ENCODE measurements around the gene ZBTB39. TPM values are rescaled to one million over a fixed set of nuclear protein-coding genes. Genes with fewer than 3 reads are reported as not detected.
"Not testable (repeated sequence)": the region's sequence is repeated elsewhere in the genome, so short reads cannot be mapped to it uniquely, and the experiment has no call there.

ZBTB39 gene
- total and polyA plus RNA-seq, 2 donors (not counting 1 experiment from before 2014, with no cell fraction given), result 5.4 to 13.9 TPM

DNA sequence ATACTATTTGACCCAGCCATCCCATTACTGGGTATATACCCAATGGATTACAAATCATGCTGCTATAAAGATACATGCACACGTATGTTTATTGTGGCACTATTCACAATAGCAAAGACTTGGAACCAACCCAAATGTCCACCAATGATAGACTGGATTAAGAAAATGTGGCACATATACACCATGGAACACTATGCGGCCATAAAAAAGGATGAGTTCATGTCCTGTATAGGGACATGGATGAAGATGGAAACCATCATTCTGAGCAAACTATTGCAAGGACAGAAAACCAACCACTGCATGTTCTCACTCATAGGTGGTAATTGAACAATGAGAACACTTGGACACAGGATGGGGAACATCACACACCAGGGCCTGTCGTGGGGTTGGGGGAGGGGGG, 32.1 kb downstream of the ZBTB39 start:
- DNase-seq; ATAC-seq (ENCODE audit: low read depth); CTCF ChIA-PET; H3K4me2 ChIP-seq (replicated peaks; ENCODE audit: low read depth, low read length, poor library complexity, severe bottlenecking); intact Hi-C loops (cut with micrococcal nuclease); H2AFZ ChIP-seq (ENCODE audit: insufficient read depth, low read depth, low read length, poor library complexity, severe bottlenecking); H4K20me1 ChIP-seq (ENCODE audit: control insufficient read depth, insufficient read depth, low read length, poor library complexity, severe bottlenecking); H3K9ac ChIP-seq (ENCODE audit: low read length); POLR2A ChIA-PET; H3K36me3 ChIP-seq (replicated peaks in 1 of 2; ENCODE audit: control extremely low read depth in 1 of 2, control insufficient read depth in 1 of 2, extremely low read depth in 1 of 2, insufficient read depth in 2 of 2, low read length in 1 of 2); H3K4me3 Mint-ChIP-seq; H3K9me3 Mint-ChIP-seq (ENCODE audit: insufficient read depth); H3K79me2 ChIP-seq (ENCODE audit: control insufficient read depth, insufficient read depth, low read length); H3K4me1 ChIP-seq (ENCODE audit: control insufficient read depth in 2 of 2, insufficient read depth in 2 of 2, low read length in 2 of 2); H3K27ac ChIP-seq (ENCODE audit: low read length in 2 of 2); H3K4me3 ChIP-seq (ENCODE audit: control extremely low read depth in 1 of 5, extremely low read depth in 1 of 5, insufficient read depth in 1 of 5, low read depth in 2 of 5, low read length in 4 of 5); H3K27me3 Mint-ChIP-seq; H3K27ac Mint-ChIP-seq; H3K27me3 ChIP-seq (replicated peaks in 1 of 4; ENCODE audit: control extremely low read depth in 1 of 4, control insufficient read depth in 3 of 4, insufficient read depth in 4 of 4, low read length in 3 of 4); H3K9me3 ChIP-seq (ENCODE audit: control extremely low read depth in 1 of 3, control insufficient read depth in 2 of 3, insufficient read depth in 1 of 3, low read length in 2 of 3); H3K4me1 Mint-ChIP-seq: not testable (repeated sequence)
- no CpG with 5 or more reads among the region's 3 CpGs for WGBS (ENCODE audit: insufficient coverage)

DNA sequence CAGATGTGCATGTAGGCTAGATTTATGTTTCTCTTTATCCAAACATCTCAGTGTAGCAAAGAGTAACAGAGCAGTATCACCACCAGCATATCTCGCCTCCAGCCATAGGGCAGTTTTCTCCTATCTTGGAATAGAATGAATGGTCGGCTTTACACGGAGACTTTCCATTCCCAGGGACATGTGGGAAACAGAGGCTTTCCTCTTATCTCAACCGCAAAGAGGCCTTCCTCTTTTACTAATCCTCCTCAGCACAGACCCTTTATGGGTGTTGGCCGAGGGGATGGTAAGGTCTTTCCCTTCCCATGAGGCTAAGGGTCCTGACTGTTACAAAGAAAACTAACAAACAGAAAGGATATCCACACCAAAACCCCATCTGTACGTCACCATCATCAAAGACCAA, 37.4 kb downstream of the ZBTB39 start:
- H3K4me2 ChIP-seq (replicated peaks; ENCODE audit: low read depth, low read length, poor library complexity, severe bottlenecking); H3K4me1 ChIP-seq (ENCODE audit: control insufficient read depth in 2 of 2, insufficient read depth in 2 of 2, low read length in 2 of 2); POLR2A ChIA-PET; H3K4me3 Mint-ChIP-seq; intact Hi-C loops (cut with micrococcal nuclease); ATAC-seq (ENCODE audit: low read depth); H3K9me3 Mint-ChIP-seq (ENCODE audit: insufficient read depth); DNase-seq; H4K20me1 ChIP-seq (ENCODE audit: control insufficient read depth, insufficient read depth, low read length, poor library complexity, severe bottlenecking); CTCF ChIA-PET; H3K4me3 ChIP-seq (ENCODE audit: control extremely low read depth in 1 of 5, extremely low read depth in 1 of 5, insufficient read depth in 1 of 5, low read depth in 2 of 5, low read length in 4 of 5); H3K79me2 ChIP-seq (ENCODE audit: control insufficient read depth, insufficient read depth, low read length); H3K9me3 ChIP-seq (ENCODE audit: control extremely low read depth in 1 of 3, control insufficient read depth in 2 of 3, insufficient read depth in 1 of 3, low read length in 2 of 3); H3K9ac ChIP-seq (ENCODE audit: low read length); H3K27ac ChIP-seq (ENCODE audit: low read length in 2 of 2); H3K27me3 ChIP-seq (replicated peaks in 1 of 4; ENCODE audit: control extremely low read depth in 1 of 4, control insufficient read depth in 3 of 4, insufficient read depth in 4 of 4, low read length in 3 of 4); H3K36me3 ChIP-seq (replicated peaks in 1 of 2; ENCODE audit: control extremely low read depth in 1 of 2, control insufficient read depth in 1 of 2, extremely low read depth in 1 of 2, insufficient read depth in 2 of 2, low read length in 1 of 2); H3K27me3 Mint-ChIP-seq; H2AFZ ChIP-seq (ENCODE audit: insufficient read depth, low read depth, low read length, poor library complexity, severe bottlenecking); H3K4me1 Mint-ChIP-seq; H3K27ac Mint-ChIP-seq: not testable (repeated sequence)
- no CpG with 5 or more reads among the region's 6 CpGs for WGBS (ENCODE audit: insufficient coverage)

DNA sequence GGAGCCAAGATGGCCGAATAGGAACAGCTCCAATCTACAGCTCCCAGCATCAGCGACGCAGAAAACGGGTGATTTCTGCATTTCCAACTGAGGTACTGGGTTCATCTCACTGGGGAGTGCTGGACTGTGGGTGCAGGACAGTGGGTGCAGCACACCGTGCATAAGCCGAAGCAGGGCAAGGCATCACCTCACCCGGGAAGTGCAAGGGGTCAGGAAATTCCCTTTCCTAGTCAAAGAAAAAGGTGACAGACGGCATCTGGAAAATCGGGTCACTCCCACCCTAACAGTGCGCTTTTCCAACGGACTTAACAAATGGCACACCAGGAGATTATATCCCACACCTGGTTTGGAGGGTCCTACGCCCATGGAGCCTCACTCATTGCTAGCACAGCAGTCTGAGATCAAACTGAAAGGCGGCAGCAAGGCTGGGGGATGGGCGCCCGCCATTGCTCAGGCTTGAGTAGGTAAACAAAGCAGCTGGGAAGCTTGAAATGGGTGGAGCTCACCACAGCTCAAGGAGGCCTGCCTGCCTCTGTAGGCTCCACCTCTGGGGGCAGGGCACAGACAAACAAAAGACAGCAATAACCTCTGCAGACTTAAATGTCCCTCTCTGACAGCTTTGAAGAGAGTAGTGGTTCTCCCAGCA, 40.2 kb downstream of the ZBTB39 start:
- H3K27ac ChIP-seq (ENCODE audit: low read length in 2 of 2); H3K36me3 ChIP-seq (replicated peaks in 1 of 2; ENCODE audit: control extremely low read depth in 1 of 2, control insufficient read depth in 1 of 2, extremely low read depth in 1 of 2, insufficient read depth in 2 of 2, low read length in 1 of 2); H3K79me2 ChIP-seq (ENCODE audit: control insufficient read depth, insufficient read depth, low read length); H3K27me3 Mint-ChIP-seq; intact Hi-C loops (cut with micrococcal nuclease); H3K27me3 ChIP-seq (replicated peaks in 1 of 4; ENCODE audit: control extremely low read depth in 1 of 4, control insufficient read depth in 3 of 4, insufficient read depth in 4 of 4, low read length in 3 of 4); H3K9ac ChIP-seq (ENCODE audit: low read length); ATAC-seq (ENCODE audit: low read depth); CTCF ChIA-PET; DNase-seq; H3K4me3 Mint-ChIP-seq; POLR2A ChIA-PET; H3K9me3 Mint-ChIP-seq (ENCODE audit: insufficient read depth); H3K9me3 ChIP-seq (ENCODE audit: control extremely low read depth in 1 of 3, control insufficient read depth in 2 of 3, insufficient read depth in 1 of 3, low read length in 2 of 3); H4K20me1 ChIP-seq (ENCODE audit: control insufficient read depth, insufficient read depth, low read length, poor library complexity, severe bottlenecking); H3K27ac Mint-ChIP-seq; H2AFZ ChIP-seq (ENCODE audit: insufficient read depth, low read depth, low read length, poor library complexity, severe bottlenecking); H3K4me3 ChIP-seq (ENCODE audit: control extremely low read depth in 1 of 5, extremely low read depth in 1 of 5, insufficient read depth in 1 of 5, low read depth in 2 of 5, low read length in 4 of 5); H3K4me2 ChIP-seq (replicated peaks; ENCODE audit: low read depth, low read length, poor library complexity, severe bottlenecking); H3K4me1 Mint-ChIP-seq; H3K4me1 ChIP-seq (ENCODE audit: control insufficient read depth in 2 of 2, insufficient read depth in 2 of 2, low read length in 2 of 2): not testable (repeated sequence)
- 97% methylated on average over 10 of the region's 15 CpGs for WGBS (ENCODE audit: insufficient coverage)

DNA sequence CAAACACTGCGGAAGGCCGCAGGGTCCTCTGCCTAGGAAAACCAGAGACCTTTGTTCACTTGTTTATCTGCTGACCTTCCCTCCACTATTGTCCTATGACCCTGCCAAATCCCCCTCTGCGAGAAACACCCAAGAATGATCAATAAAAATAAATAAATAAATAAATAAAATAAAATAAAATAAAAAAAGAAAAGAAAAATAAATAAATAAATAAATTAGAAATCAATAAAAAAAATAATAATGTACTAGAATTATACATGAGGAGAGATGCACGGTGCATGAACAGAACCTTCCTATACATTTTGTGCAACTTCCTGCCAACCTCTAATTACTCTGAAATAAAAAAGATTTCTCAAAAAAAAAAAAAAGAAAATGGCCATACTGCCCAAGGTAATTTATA, 41.2 kb downstream of the ZBTB39 start:
- ATAC-seq (ENCODE audit: low read depth); intact Hi-C loops (cut with micrococcal nuclease); CTCF ChIA-PET; H3K4me3 Mint-ChIP-seq; H3K27ac Mint-ChIP-seq; H3K4me1 Mint-ChIP-seq; H3K36me3 ChIP-seq (replicated peaks in 1 of 2; ENCODE audit: control extremely low read depth in 1 of 2, control insufficient read depth in 1 of 2, extremely low read depth in 1 of 2, insufficient read depth in 2 of 2, low read length in 1 of 2); H3K9me3 Mint-ChIP-seq (ENCODE audit: insufficient read depth); H3K4me2 ChIP-seq (replicated peaks; ENCODE audit: low read depth, low read length, poor library complexity, severe bottlenecking); H4K20me1 ChIP-seq (ENCODE audit: control insufficient read depth, insufficient read depth, low read length, poor library complexity, severe bottlenecking); H3K27me3 ChIP-seq (replicated peaks in 1 of 4; ENCODE audit: control extremely low read depth in 1 of 4, control insufficient read depth in 3 of 4, insufficient read depth in 4 of 4, low read length in 3 of 4); H3K9me3 ChIP-seq (ENCODE audit: control extremely low read depth in 1 of 3, control insufficient read depth in 2 of 3, insufficient read depth in 1 of 3, low read length in 2 of 3); H3K79me2 ChIP-seq (ENCODE audit: control insufficient read depth, insufficient read depth, low read length); H3K4me3 ChIP-seq (ENCODE audit: control extremely low read depth in 1 of 5, extremely low read depth in 1 of 5, insufficient read depth in 1 of 5, low read depth in 2 of 5, low read length in 4 of 5); H3K9ac ChIP-seq (ENCODE audit: low read length); H3K4me1 ChIP-seq (ENCODE audit: control insufficient read depth in 2 of 2, insufficient read depth in 2 of 2, low read length in 2 of 2); POLR2A ChIA-PET; H2AFZ ChIP-seq (ENCODE audit: insufficient read depth, low read depth, low read length, poor library complexity, severe bottlenecking); H3K27ac ChIP-seq (ENCODE audit: low read length in 2 of 2); DNase-seq; H3K27me3 Mint-ChIP-seq: not testable (repeated sequence)
- WGBS (ENCODE audit: insufficient coverage), result no CpG with 5 or more reads among the region's 4 CpGs

Data from B cell (primary cell).